ENCODE data around the gene H6PD. TPM values are rescaled to one million over a fixed set of nuclear protein-coding genes. Genes with fewer than 3 reads are reported as not detected.

Gene H6PD
- total and polyA plus RNA-seq, 9 of the 15 experiments (the other 6 are each of a cell fraction or from before 2014, with no cell fraction given) = 0.04 to 2.5 (median 0.95) TPM

DNA sequence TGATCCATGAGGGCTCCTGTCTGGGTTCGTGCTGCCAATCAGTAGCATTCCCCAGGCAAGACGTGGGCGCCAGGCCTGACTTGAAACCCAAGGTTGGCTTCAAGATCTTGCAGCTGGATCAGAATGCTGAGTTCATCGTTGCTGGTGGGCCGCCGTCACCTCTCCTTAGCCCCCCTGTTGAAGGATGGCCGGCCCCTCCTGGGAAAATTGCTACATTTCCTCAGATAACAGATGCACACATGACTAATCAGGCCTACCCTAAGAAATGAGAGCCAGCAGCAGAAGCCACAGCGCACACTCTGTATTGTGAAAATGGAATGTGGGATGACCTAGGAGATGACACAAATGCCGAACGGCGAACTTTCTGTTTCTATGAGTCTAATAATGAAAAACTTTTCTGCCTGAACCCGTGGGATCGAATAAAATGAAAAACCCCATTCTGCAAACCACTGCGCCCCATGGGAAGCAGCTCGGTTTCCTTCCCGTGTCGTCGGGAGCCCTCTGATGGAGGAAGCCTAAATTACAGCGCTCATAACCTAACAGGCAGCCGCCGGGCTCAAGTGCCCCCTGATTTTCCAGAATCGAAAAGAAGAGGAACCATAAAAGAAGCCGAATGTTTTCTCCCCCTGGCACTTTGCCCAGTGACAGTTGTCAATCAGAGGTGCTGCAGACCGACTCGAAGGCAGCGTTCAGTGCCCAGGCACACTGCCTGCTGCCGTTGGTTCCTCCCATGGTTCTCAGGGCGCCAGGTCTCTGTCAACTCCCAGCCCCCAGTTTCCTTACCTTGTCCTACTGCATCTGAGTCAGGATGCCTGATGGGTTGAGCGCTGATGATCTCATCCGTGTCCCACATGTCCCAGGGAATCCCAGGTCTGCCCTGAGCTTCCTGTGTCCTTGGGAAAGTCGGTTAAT is 38.2 kb upstream of the H6PD start (continued):
- TF ChIP-seq SOX6 (IDR thresholded peaks at IDR 0.05) = peak; percentile 18; the same call in 1 of the 2 replicates
- peak; percentile 55; the same call in 1 of the 2 replicates for TF ChIP-seq STAG1 (CRISPR knock-in tag; IDR thresholded peaks at IDR 0.05; ENCODE audit: borderline replicate concordance)
- peak; percentile 30; the same call in 1 of the 2 replicates for TF ChIP-seq JUND (IDR thresholded peaks at IDR 0.05; ENCODE audit: borderline replicate concordance, low read depth, low read length)
- no peak for TF ChIP-seq JUND (tag; IDR thresholded peaks at IDR 0.05; ENCODE audit: borderline replicate concordance, low read depth, low read length)
- TF ChIP-seq ATF7 (IDR thresholded peaks at IDR 0.05) = 0 out of 2 replicates have a peak, but pooled peaks have one; percentile 26
- no peak for TF ChIP-seq ATF1 (CRISPR knock-in tag; IDR thresholded peaks at IDR 0.05)
- 0 out of 2 replicates have a peak, but pooled peaks have one; percentile 31 for TF ChIP-seq ATF1 (tag; IDR thresholded peaks at IDR 0.05)
- TF ChIP-seq, protein P1, sequence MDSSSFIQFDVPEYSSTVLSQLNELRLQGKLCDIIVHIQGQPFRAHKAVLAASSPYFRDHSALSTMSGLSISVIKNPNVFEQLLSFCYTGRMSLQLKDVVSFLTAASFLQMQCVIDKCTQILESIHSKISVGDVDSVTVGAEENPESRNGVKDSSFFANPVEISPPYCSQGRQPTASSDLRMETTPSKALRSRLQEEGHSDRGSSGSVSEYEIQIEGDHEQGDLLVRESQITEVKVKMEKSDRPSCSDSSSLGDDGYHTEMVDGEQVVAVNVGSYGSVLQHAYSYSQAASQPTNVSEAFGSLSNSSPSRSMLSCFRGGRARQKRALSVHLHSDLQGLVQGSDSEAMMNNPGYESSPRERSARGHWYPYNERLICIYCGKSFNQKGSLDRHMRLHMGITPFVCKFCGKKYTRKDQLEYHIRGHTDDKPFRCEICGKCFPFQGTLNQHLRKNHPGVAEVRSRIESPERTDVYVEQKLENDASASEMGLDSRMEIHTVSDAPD (CRISPR knock-in tag; IDR thresholded peaks at IDR 0.05) = no peak
- TF ChIP-seq ZSCAN32 (CRISPR knock-in tag; IDR thresholded peaks at IDR 0.05) = no peak
- TF ChIP-seq, protein P2, sequence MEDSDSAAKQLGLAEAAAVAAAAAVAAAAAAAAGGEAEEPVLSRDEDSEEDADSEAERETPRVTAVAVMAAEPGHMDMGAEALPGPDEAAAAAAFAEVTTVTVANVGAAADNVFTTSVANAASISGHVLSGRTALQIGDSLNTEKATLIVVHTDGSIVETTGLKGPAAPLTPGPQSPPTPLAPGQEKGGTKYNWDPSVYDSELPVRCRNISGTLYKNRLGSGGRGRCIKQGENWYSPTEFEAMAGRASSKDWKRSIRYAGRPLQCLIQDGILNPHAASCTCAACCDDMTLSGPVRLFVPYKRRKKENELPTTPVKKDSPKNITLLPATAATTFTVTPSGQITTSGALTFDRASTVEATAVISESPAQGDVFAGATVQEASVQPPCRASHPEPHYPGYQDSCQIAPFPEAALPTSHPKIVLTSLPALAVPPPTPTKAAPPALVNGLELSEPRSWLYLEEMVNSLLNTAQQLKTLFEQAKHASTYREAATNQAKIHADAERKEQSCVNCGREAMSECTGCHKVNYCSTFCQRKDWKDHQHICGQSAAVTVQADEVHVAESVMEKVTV (CRISPR knock-in tag; IDR thresholded peaks at IDR 0.05) = peak; percentile 90
- no peak for TF ChIP-seq TCF7 (IDR thresholded peaks at IDR 0.05; ENCODE audit: borderline replicate concordance)
- no peak for TF ChIP-seq MTA2 (IDR thresholded peaks at IDR 0.05; ENCODE audit: low read depth)
- no peak for TF ChIP-seq GTF2B (IDR thresholded peaks at IDR 0.05; ENCODE audit: extremely low read depth, insufficient read length)
- TF ChIP-seq, protein P3, sequence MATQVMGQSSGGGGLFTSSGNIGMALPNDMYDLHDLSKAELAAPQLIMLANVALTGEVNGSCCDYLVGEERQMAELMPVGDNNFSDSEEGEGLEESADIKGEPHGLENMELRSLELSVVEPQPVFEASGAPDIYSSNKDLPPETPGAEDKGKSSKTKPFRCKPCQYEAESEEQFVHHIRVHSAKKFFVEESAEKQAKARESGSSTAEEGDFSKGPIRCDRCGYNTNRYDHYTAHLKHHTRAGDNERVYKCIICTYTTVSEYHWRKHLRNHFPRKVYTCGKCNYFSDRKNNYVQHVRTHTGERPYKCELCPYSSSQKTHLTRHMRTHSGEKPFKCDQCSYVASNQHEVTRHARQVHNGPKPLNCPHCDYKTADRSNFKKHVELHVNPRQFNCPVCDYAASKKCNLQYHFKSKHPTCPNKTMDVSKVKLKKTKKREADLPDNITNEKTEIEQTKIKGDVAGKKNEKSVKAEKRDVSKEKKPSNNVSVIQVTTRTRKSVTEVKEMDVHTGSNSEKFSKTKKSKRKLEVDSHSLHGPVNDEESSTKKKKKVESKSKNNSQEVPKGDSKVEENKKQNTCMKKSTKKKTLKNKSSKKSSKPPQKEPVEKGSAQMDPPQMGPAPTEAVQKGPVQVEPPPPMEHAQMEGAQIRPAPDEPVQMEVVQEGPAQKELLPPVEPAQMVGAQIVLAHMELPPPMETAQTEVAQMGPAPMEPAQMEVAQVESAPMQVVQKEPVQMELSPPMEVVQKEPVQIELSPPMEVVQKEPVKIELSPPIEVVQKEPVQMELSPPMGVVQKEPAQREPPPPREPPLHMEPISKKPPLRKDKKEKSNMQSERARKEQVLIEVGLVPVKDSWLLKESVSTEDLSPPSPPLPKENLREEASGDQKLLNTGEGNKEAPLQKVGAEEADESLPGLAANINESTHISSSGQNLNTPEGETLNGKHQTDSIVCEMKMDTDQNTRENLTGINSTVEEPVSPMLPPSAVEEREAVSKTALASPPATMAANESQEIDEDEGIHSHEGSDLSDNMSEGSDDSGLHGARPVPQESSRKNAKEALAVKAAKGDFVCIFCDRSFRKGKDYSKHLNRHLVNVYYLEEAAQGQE (IDR thresholded peaks at IDR 0.05; ENCODE audit: borderline replicate concordance) = peak; percentile 92
- TF ChIP-seq, protein P3 (CRISPR knock-in tag; IDR thresholded peaks at IDR 0.05; ENCODE audit: low read depth) = no peak
- peak; percentile 31; the same call in 1 of the 2 replicates for TF ChIP-seq RB1 (IDR thresholded peaks at IDR 0.05; ENCODE audit: low read depth)
